ENCODE data around the gene TP53BP1. TPM values are rescaled to one million over a fixed set of nuclear protein-coding genes. Genes with fewer than 3 reads are reported as not detected.
"Not testable (repeated sequence)": the region's sequence is repeated elsewhere in the genome, so short reads cannot be mapped to it uniquely, and the experiment has no call there.

TP53BP1 gene
- 99.5 and 103 TPM in 2 replicates for total RNA-seq
- long read RNA-seq, partial matches to known transcripts = 86 of 104 reads
- long read RNA-seq, other reads (novel, unspliced or antisense) = 18 of 104 reads

- H3K27ac Mint-ChIP-seq (ENCODE audit: unreplicated experiment) = peak within 1 kb of the TSS; percentile 99
- H3K4me3 Mint-ChIP-seq = peak within 1 kb of the TSS; percentile 99
- H3K9me3 Mint-ChIP-seq = no peaks in the 10 kb centered on the region
- no peaks in the 10 kb centered on the region for H3K27me3 Mint-ChIP-seq (ENCODE audit: low read depth)
- H3K36me3 Mint-ChIP-seq (ENCODE audit: low read depth) = peaks cover 13% of the 10 kb centered on the region
- no peak for TF ChIP-seq CTCF (conservative IDR thresholded peaks at IDR 0.05)
- peaks cover 35% of the 10 kb centered on the region for H3K4me1 Mint-ChIP-seq
- peak; percentile 92 for DNase-seq (ENCODE audit: low read depth, low spot score)
Measured at GRCh38 chr15:43492673-43493601, at the start of gene TP53BP1. Gene TP53BP1 (minus strand): TSS chr15:43493156. CDS start chr15:43493043, 113 bp downstream.

GRCh38 chr15:43541785-43542184 lies 48.8 kb upstream of the TP53BP1 start:
- Mint-ChIP-seq H3K4me3 (no peak overlapping the region), H3K4me1 (no peaks in the 10 kb centered on the region), H3K36me3 (ENCODE audit: low read depth) (peaks cover 2% of the 10 kb centered on the region), H3K27me3 (ENCODE audit: low read depth) (no peaks in the 10 kb centered on the region), H3K9me3 (no peaks in the 10 kb centered on the region), H3K27ac (ENCODE audit: unreplicated experiment) (no peak overlapping the region)
- no peak for TF ChIP-seq CTCF (conservative IDR thresholded peaks at IDR 0.05)
- no peak for DNase-seq (ENCODE audit: low read depth, low spot score)

GRCh38 chr15:43538091-43538490 lies 45.1 kb upstream of the TP53BP1 start:
- no peak overlapping the region for H3K4me3 Mint-ChIP-seq
- no peaks in the 10 kb centered on the region for H3K4me1 Mint-ChIP-seq
- no peak for DNase-seq (ENCODE audit: low read depth, low spot score)
- H3K27me3 Mint-ChIP-seq (ENCODE audit: low read depth) = no peaks in the 10 kb centered on the region
- no peak overlapping the region for H3K27ac Mint-ChIP-seq (ENCODE audit: unreplicated experiment)
- H3K36me3 Mint-ChIP-seq (ENCODE audit: low read depth) = peaks cover 8% of the 10 kb centered on the region
- no peak for TF ChIP-seq CTCF (conservative IDR thresholded peaks at IDR 0.05)
- no peaks in the 10 kb centered on the region for H3K9me3 Mint-ChIP-seq

- Mint-ChIP-seq H3K36me3 (ENCODE audit: low read depth) (peaks cover 6% of the 10 kb centered on the region), H3K27ac (ENCODE audit: unreplicated experiment) (no peak overlapping the region), H3K4me3 (no peak overlapping the region), H3K27me3 (ENCODE audit: low read depth) (no peaks in the 10 kb centered on the region), H3K4me1 (peaks cover 7% of the 10 kb centered on the region), H3K9me3 (no peaks in the 10 kb centered on the region)
- DNase-seq (ENCODE audit: low read depth, low spot score) = no peak
- TF ChIP-seq CTCF (conservative IDR thresholded peaks at IDR 0.05) = no peak
Measured at GRCh38 chr15:43534897-43535296, 41.9 kb upstream of the TP53BP1 start.

- H3K36me3 Mint-ChIP-seq (ENCODE audit: low read depth); H3K4me1 Mint-ChIP-seq; DNase-seq (ENCODE audit: low read depth, low spot score); H3K27ac Mint-ChIP-seq (ENCODE audit: unreplicated experiment); H3K4me3 Mint-ChIP-seq; H3K9me3 Mint-ChIP-seq; H3K27me3 Mint-ChIP-seq (ENCODE audit: low read depth): not testable (repeated sequence)
Measured at GRCh38 chr15:43532826-43533225, 39.9 kb upstream of the TP53BP1 start.
